ENCODE measurements around the gene SMYD3. TPM values are rescaled to one million over a fixed set of nuclear protein-coding genes. Genes with fewer than 3 reads are reported as not detected.

SMYD3 gene
- total RNA-seq, 6 experiments from 2014 or later: 6.3 to 10.0 (median 6.6) TPM

DNA sequence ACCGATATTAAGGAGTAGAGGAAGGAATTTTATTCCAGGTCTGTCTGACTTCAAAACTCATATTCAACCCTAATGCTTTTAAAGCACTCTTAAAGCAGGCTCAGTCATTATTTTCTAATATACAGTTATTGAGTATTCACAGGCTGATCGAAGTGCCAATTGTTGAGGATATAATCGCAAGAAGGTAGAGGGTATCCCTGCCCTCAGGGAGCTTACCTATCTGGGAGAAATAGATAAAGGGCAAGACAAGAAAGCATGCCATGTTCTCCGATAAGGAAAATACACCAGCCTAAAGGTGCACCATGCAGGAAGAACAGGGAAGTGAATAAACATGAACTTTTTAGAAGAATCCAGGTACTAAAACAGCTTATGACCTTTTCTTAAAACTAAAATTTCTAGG is 361.2 kb downstream of the SMYD3 start:
- Histone ChIP-seq H3K4me3 (no peak overlapping the region), H3K4me1 (no peaks in the 10 kb centered on the region), H3K27me3 (no peaks in the 10 kb centered on the region), H3K9me3 (no peaks in the 10 kb centered on the region), H3K27ac (no peak overlapping the region), H3K36me3 (no peaks in the 10 kb centered on the region)
- DNase-seq (no peak), ATAC-seq (no peak)
- TF ChIP-seq POLR2A (IDR thresholded peaks at IDR 0.05): no peak
- no peak for TF ChIP-seq CTCF (IDR thresholded peaks at IDR 0.05)
- 91% methylated on average over 4 of the region's 4 CpGs for WGBS (ENCODE audit: insufficient coverage, low coverage, low lambda C conversion rate, missing lambda C conversion rate)
- intact Hi-C loops (cut with DNase I): no loop called here

DNA sequence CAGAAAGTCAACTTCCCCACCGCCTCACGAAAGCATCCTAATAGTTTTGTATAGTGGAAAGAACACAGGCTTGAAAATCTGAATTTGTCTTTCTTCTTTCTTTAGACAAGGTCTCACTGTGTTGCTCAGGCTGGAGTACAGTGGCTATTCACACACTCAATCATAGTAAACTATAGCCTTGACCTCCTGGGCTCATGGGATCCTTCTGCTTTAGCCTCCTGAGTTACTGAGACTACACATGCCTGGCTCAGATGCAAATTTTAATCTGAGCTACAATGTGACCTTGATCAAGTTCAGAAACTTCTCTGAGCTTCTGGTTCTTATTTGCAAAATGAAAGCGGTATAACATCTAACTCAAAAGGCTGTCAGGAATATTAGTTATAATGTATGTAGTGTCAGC is 362.1 kb downstream of the SMYD3 start:
- Histone ChIP-seq H3K27ac (no peak overlapping the region), H3K36me3 (no peaks in the 10 kb centered on the region), H3K9me3 (no peaks in the 10 kb centered on the region), H3K4me3 (no peak overlapping the region), H3K4me1 (no peaks in the 10 kb centered on the region), H3K27me3 (no peaks in the 10 kb centered on the region)
- DNase-seq (no peak), ATAC-seq (no peak)
- TF ChIP-seq CTCF (IDR thresholded peaks at IDR 0.05) (no peak), POLR2A (IDR thresholded peaks at IDR 0.05) (no peak)
- intact Hi-C loops (cut with DNase I): no loop called here
- 92% methylated on average over 3 of the region's 3 CpGs for WGBS (ENCODE audit: insufficient coverage, low coverage, low lambda C conversion rate, missing lambda C conversion rate)

- H3K27me3 ChIP-seq: no peaks in the 10 kb centered on the region
- no peak for ATAC-seq
- no peaks in the 10 kb centered on the region for H3K9me3 ChIP-seq
- no peak overlapping the region for H3K27ac ChIP-seq
- H3K4me1 ChIP-seq: no peaks in the 10 kb centered on the region
- TF ChIP-seq POLR2A (IDR thresholded peaks at IDR 0.05): no peak
- TF ChIP-seq CTCF (IDR thresholded peaks at IDR 0.05): no peak
- no peaks in the 10 kb centered on the region for H3K36me3 ChIP-seq
- intact Hi-C loops (cut with DNase I): no loop called here
- WGBS (ENCODE audit: insufficient coverage, low coverage, low lambda C conversion rate, missing lambda C conversion rate): 87% methylated on average over 10 of the region's 10 CpGs
- no peak overlapping the region for H3K4me3 ChIP-seq
- no peak for DNase-seq
These were observed 364.7 kb downstream of the SMYD3 start for GRCh38 chr1:246142320-246142893.

- DNase-seq (no peak), ATAC-seq (no peak)
- TF ChIP-seq POLR2A (IDR thresholded peaks at IDR 0.05): no peak
- no peak for TF ChIP-seq CTCF (IDR thresholded peaks at IDR 0.05)
- Histone ChIP-seq H3K27ac (no peak overlapping the region), H3K9me3 (no peaks in the 10 kb centered on the region), H3K4me3 (no peak overlapping the region), H3K4me1 (no peaks in the 10 kb centered on the region), H3K27me3 (no peaks in the 10 kb centered on the region), H3K36me3 (no peaks in the 10 kb centered on the region)
- WGBS (ENCODE audit: insufficient coverage, low coverage, low lambda C conversion rate, missing lambda C conversion rate): 77% methylated on average over 4 of the region's 4 CpGs
- intact Hi-C loops (cut with DNase I): no loop called here
These were observed 365.8 kb downstream of the SMYD3 start for GRCh38 chr1:246141306-246141705.

DNA sequence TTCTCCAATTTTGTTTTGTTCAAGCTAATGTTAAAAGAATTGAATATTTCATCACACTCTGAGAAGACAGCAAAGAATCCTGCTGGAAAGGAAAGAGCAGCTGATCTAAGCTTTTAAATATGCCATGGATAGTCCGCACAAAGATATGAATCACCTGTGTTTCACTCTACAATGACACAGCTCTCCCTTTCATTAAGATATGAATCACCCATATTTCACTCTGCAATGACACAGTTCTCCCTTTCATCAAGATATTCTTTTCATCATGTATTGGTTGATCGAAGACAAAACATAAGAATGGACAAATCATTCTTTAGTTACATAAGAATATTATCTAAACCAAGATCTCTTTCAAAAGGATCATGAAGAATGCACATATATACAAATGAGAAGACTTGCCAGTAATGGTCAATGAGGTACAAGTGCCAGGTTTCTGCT is 367.3 kb downstream of the SMYD3 start:
- no peaks in the 10 kb centered on the region for H3K36me3 ChIP-seq
- H3K4me1 ChIP-seq: no peaks in the 10 kb centered on the region
- no peak for DNase-seq
- 80% methylated on average over 2 of the region's 2 CpGs for WGBS (ENCODE audit: insufficient coverage, low coverage, low lambda C conversion rate, missing lambda C conversion rate)
- no peak overlapping the region for H3K4me3 ChIP-seq
- no peaks in the 10 kb centered on the region for H3K9me3 ChIP-seq
- H3K27ac ChIP-seq: no peak overlapping the region
- no peak for ATAC-seq
- TF ChIP-seq POLR2A (IDR thresholded peaks at IDR 0.05) (no peak), CTCF (IDR thresholded peaks at IDR 0.05) (no peak)
- H3K27me3 ChIP-seq: no peaks in the 10 kb centered on the region
- intact Hi-C loops (cut with DNase I): no loop called here
